Right lobe of liver (tissue), 4 donors: ENCODE results near the gene SMCO2.

Experiments
- POLR2A ChIP-seq: fragments of 450-650 bp; IDR thresholded peaks from one replicate; pipeline ENCODE4 v1.6.1; 2017; ENCODE audit warnings: antibody characterized with exemption, mild to moderate bottlenecking
- TF ChIP-seq, protein P1 (sequence below), 4 donors: fragments of 200-600 bp in 3 of 4; fragments of 450-650 bp in 1 of 4; IDR thresholded peaks; one replicate each; pipeline versions ENCODE4 v1.5.1 to v1.8.0; 2016 to 2022; ENCODE audit warnings: antibody characterized with exemption in 4 of 4, mild to moderate bottlenecking in 2 of 4
- donor health status: DM: no; HTN: no; CAD: no.
- donor health status: DM: no; HTN: no; CAD: no.
- donor health status: DM: no; HTN: yes; CAD: no.

DNA sequence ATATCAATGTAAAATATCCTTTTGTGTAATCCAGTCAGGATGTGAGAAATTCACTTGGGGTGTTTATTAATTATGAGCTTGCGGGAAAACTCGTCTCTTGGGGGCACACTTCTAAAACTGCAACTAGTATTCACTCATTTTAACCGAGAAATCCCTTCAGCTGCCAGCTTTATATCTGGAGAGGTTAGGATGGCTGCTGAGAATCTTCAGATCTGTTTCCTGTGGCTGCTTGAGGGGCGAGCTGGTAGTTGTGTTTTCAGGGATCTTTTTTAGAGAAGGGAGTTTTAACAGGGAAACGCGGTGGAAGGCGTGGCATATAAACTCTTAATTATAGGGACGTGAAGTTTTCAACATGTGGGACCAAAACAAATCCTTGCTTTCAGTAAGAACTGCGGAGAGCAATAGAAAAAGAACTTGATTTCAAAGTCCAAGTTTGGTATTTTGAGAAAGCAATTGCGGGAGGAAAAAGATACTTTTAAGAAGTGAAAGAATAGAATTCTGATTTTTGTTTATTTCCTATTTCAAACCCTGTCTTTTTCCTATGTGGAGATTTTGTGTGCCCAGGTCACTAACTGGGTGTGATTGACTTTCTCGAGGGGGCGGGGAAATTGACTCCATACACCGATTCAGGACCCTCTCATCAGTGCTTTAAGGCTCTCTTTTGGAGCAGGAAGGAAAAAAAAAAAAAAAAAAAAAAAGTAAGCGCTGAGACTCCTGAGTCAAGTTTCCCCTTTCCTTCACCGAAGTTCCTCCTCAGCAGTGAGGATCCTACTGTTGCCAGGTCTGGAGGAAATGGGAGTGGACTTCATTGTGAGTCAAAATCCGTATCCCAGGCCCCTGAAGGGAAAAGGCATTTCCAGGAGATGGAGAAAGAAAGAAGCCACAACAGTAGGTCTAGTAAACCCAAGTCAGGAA lies 78.6 kb downstream of the SMCO2 start:
- TF ChIP-seq, protein P1, sequence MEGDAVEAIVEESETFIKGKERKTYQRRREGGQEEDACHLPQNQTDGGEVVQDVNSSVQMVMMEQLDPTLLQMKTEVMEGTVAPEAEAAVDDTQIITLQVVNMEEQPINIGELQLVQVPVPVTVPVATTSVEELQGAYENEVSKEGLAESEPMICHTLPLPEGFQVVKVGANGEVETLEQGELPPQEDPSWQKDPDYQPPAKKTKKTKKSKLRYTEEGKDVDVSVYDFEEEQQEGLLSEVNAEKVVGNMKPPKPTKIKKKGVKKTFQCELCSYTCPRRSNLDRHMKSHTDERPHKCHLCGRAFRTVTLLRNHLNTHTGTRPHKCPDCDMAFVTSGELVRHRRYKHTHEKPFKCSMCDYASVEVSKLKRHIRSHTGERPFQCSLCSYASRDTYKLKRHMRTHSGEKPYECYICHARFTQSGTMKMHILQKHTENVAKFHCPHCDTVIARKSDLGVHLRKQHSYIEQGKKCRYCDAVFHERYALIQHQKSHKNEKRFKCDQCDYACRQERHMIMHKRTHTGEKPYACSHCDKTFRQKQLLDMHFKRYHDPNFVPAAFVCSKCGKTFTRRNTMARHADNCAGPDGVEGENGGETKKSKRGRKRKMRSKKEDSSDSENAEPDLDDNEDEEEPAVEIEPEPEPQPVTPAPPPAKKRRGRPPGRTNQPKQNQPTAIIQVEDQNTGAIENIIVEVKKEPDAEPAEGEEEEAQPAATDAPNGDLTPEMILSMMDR (IDR thresholded peaks at IDR 0.05) = peak in 1 of 4 donors; percentile 1
- TF ChIP-seq POLR2A = no peak
